Activated T-cell treated with anti-CD3 and anti-CD28 coated beads, Interleukin-2, amount 50 U/mL, for 24 hours (primary cell): ENCODE results near the gene TMEM181.
A peak's percentile ranks its signal among the peaks of the same experiment; 100 is the strongest.
"Not testable (repeated sequence)": the region's sequence is repeated elsewhere in the genome, so short reads cannot be mapped to it uniquely, and the experiment has no call there.

ENCODE experiments used
- DNase-seq: peaks from one replicate; pipeline ENCODE4 v3.0.0-alpha.2; 2020
- H3K27ac Mint-ChIP-seq: 2 replicates; pipeline ENCODE4 v1.8.0; 2020; ENCODE audit warnings: mild to moderate bottlenecking, mixed read lengths
- H3K27me3 Mint-ChIP-seq: 2 replicates; pipeline ENCODE4 v1.8.0; 2020; ENCODE audit warnings: mixed read lengths
- H3K36me3 Mint-ChIP-seq: 2 replicates; pipeline ENCODE4 v1.8.0; 2020; ENCODE audit warnings: low read depth, mixed read lengths
- H3K4me1 Mint-ChIP-seq: 2 replicates; pipeline ENCODE4 v1.8.0; 2020; ENCODE audit warnings: low read depth, mixed read lengths
- H3K4me3 Mint-ChIP-seq: 2 replicates; pipeline ENCODE4 v1.8.0; 2020; ENCODE audit warnings: mild to moderate bottlenecking, moderate library complexity, mixed read lengths
- H3K9me3 Mint-ChIP-seq: 2 replicates; pipeline ENCODE4 v1.8.0; 2020; ENCODE audit warnings: mixed read lengths

Gene TMEM181

GRCh38 chr6:158663625-158664165, 103.8 kb downstream of the TMEM181 start:
- peak overlapping the region; percentile 63 for H3K27ac Mint-ChIP-seq
- DNase-seq, result no peak
- H3K36me3 Mint-ChIP-seq, result peaks cover 99% of the 10 kb centered on the region
- no peaks in the 10 kb centered on the region for H3K9me3 Mint-ChIP-seq
- H3K4me3 Mint-ChIP-seq, result peak overlapping the region; percentile 67
- no peaks in the 10 kb centered on the region for H3K27me3 Mint-ChIP-seq
- peaks cover 60% of the 10 kb centered on the region for H3K4me1 Mint-ChIP-seq

- peaks cover 53% of the 10 kb centered on the region for H3K4me1 Mint-ChIP-seq
- H3K27ac Mint-ChIP-seq, result no peak overlapping the region
- H3K27me3 Mint-ChIP-seq, result no peaks in the 10 kb centered on the region
- no peak for DNase-seq
- H3K9me3 Mint-ChIP-seq, result no peaks in the 10 kb centered on the region
- peaks cover 99% of the 10 kb centered on the region for H3K36me3 Mint-ChIP-seq
- no peak overlapping the region for H3K4me3 Mint-ChIP-seq
These were observed 105.4 kb downstream of the TMEM181 start for GRCh38 chr6:158665332-158665731.

- H3K4me3 Mint-ChIP-seq, result no peak overlapping the region
- no peaks in the 10 kb centered on the region for H3K27me3 Mint-ChIP-seq
- DNase-seq, result no peak
- no peaks in the 10 kb centered on the region for H3K9me3 Mint-ChIP-seq
- H3K4me1 Mint-ChIP-seq, result peaks cover 46% of the 10 kb centered on the region
- peaks cover 94% of the 10 kb centered on the region for H3K36me3 Mint-ChIP-seq
- peak overlapping the region; percentile 28 for H3K27ac Mint-ChIP-seq
These were observed 106.9 kb downstream of the TMEM181 start for GRCh38 chr6:158666628-158667359.

- no peak overlapping the region for H3K4me3 Mint-ChIP-seq
- peaks cover 39% of the 10 kb centered on the region for H3K4me1 Mint-ChIP-seq
- DNase-seq, result no peak
- peaks cover 93% of the 10 kb centered on the region for H3K36me3 Mint-ChIP-seq
- H3K27me3 Mint-ChIP-seq, result no peaks in the 10 kb centered on the region
- no peak overlapping the region for H3K27ac Mint-ChIP-seq
- H3K9me3 Mint-ChIP-seq, result no peaks in the 10 kb centered on the region
These were observed 107.6 kb downstream of the TMEM181 start for GRCh38 chr6:158667360-158667981.

GRCh38 chr6:158668707-158669103, 108.8 kb downstream of the TMEM181 start:
- H3K36me3 Mint-ChIP-seq, result peaks cover 90% of the 10 kb centered on the region
- H3K27ac Mint-ChIP-seq, result peak overlapping the region; percentile 68
- no peaks in the 10 kb centered on the region for H3K9me3 Mint-ChIP-seq
- H3K27me3 Mint-ChIP-seq, result no peaks in the 10 kb centered on the region
- no peak overlapping the region for H3K4me3 Mint-ChIP-seq
- DNase-seq, result peak; percentile 12
- peaks cover 30% of the 10 kb centered on the region for H3K4me1 Mint-ChIP-seq

- Mint-ChIP-seq H3K36me3 (peaks cover 89% of the 10 kb centered on the region), H3K27me3 (no peaks in the 10 kb centered on the region), H3K4me3 (no peak overlapping the region), H3K27ac (peak overlapping the region; percentile 74), H3K4me1 (peaks cover 27% of the 10 kb centered on the region), H3K9me3 (no peaks in the 10 kb centered on the region)
- DNase-seq, result no peak
These were observed 109.5 kb downstream of the TMEM181 start for GRCh38 chr6:158669145-158670035.

- peaks cover 22% of the 10 kb centered on the region for H3K4me1 Mint-ChIP-seq
- peaks cover 87% of the 10 kb centered on the region for H3K36me3 Mint-ChIP-seq
- H3K4me3 Mint-ChIP-seq, H3K27ac Mint-ChIP-seq, H3K9me3 Mint-ChIP-seq, H3K27me3 Mint-ChIP-seq, DNase-seq: not testable (repeated sequence)
These were observed 112.2 kb downstream of the TMEM181 start for GRCh38 chr6:158672119-158672518.

- Mint-ChIP-seq H3K36me3 (peaks cover 85% of the 10 kb centered on the region), H3K4me1 (peaks cover 21% of the 10 kb centered on the region), H3K4me3 (no peak overlapping the region), H3K9me3 (no peaks in the 10 kb centered on the region), H3K27ac (no peak overlapping the region), H3K27me3 (no peaks in the 10 kb centered on the region)
- peak; percentile 11 for DNase-seq
These were observed 112.8 kb downstream of the TMEM181 start for GRCh38 chr6:158672726-158673125.

- Mint-ChIP-seq H3K27ac (peak overlapping the region; percentile 29), H3K9me3 (no peaks in the 10 kb centered on the region), H3K36me3 (peaks cover 85% of the 10 kb centered on the region), H3K27me3 (no peaks in the 10 kb centered on the region), H3K4me3 (no peak overlapping the region), H3K4me1 (peaks cover 22% of the 10 kb centered on the region)
- no peak for DNase-seq
These were observed 114.6 kb downstream of the TMEM181 start for GRCh38 chr6:158674342-158675131.

- peaks cover 22% of the 10 kb centered on the region for H3K4me1 Mint-ChIP-seq
- not testable (repeated sequence) for H3K9me3 Mint-ChIP-seq, H3K4me3 Mint-ChIP-seq, DNase-seq, H3K27ac Mint-ChIP-seq, H3K27me3 Mint-ChIP-seq
- H3K36me3 Mint-ChIP-seq, result peaks cover 90% of the 10 kb centered on the region
These were observed 117.2 kb downstream of the TMEM181 start for GRCh38 chr6:158677094-158677493.

- Mint-ChIP-seq H3K27me3 (no peaks in the 10 kb centered on the region), H3K36me3 (peaks cover 92% of the 10 kb centered on the region), H3K9me3 (no peaks in the 10 kb centered on the region), H3K27ac (no peak overlapping the region), H3K4me3 (no peak overlapping the region), H3K4me1 (peaks cover 28% of the 10 kb centered on the region)
- peak; percentile 11 for DNase-seq
These were observed 118.2 kb downstream of the TMEM181 start for GRCh38 chr6:158677906-158678578.

- no peak overlapping the region for H3K4me3 Mint-ChIP-seq
- no peak overlapping the region for H3K27ac Mint-ChIP-seq
- DNase-seq, result peak; percentile 9
- H3K36me3 Mint-ChIP-seq, result peaks cover 95% of the 10 kb centered on the region
- peaks cover 43% of the 10 kb centered on the region for H3K4me1 Mint-ChIP-seq
- H3K9me3 Mint-ChIP-seq, result no peaks in the 10 kb centered on the region
- no peaks in the 10 kb centered on the region for H3K27me3 Mint-ChIP-seq
These were observed 120.1 kb downstream of the TMEM181 start for GRCh38 chr6:158680015-158680414.

GRCh38 chr6:158680481-158680880, 120.6 kb downstream of the TMEM181 start:
- no peaks in the 10 kb centered on the region for H3K27me3 Mint-ChIP-seq
- peak overlapping the region; percentile 18 for H3K27ac Mint-ChIP-seq
- H3K9me3 Mint-ChIP-seq, result no peaks in the 10 kb centered on the region
- no peak for DNase-seq
- peaks cover 95% of the 10 kb centered on the region for H3K36me3 Mint-ChIP-seq
- no peak overlapping the region for H3K4me3 Mint-ChIP-seq
- peaks cover 42% of the 10 kb centered on the region for H3K4me1 Mint-ChIP-seq
